Endodermal cell (in vitro differentiated cells): ENCODE results near the gene CCDC85B. TPM values are rescaled to one million over a fixed set of nuclear protein-coding genes. Genes with fewer than 3 reads are reported as not detected.

Source experiments
- DNase-seq: peaks from one replicate; pipeline ENCODE4 v3.0.0-alpha.2; 2017
- H3K27ac ChIP-seq: 2 replicates; pipeline ENCODE4 v1.5.1; 2013; ENCODE audit warnings: mild to moderate bottlenecking, low read depth, low read length, moderate library complexity
- H3K27me3 ChIP-seq: 2 replicates; pipeline ENCODE4 v1.6.1; 2013; ENCODE audit warnings: mild to moderate bottlenecking, low read length, moderate library complexity; ENCODE audit not compliant: insufficient read depth, control insufficient read depth, poor library complexity, severe bottlenecking
- H3K36me3 ChIP-seq: 2 replicates; pipeline ENCODE4 v1.7.0; 2013; ENCODE audit warnings: mild to moderate bottlenecking, low read length, moderate library complexity; ENCODE audit not compliant: control insufficient read depth, insufficient read depth
- H3K4me1 ChIP-seq: one replicate; pipeline ENCODE4 v1.7.0; 2013; ENCODE audit warnings: low read length; ENCODE audit not compliant: control insufficient read depth, insufficient read depth
- H3K4me3 ChIP-seq: 2 replicates; pipeline ENCODE4 v1.5.1; 2013; ENCODE audit warnings: mild to moderate bottlenecking, low read length, moderate library complexity
- H3K9ac ChIP-seq: 2 replicates; pipeline ENCODE4 v1.6.1; 2013; ENCODE audit warnings: mild to moderate bottlenecking, low read length, moderate library complexity; ENCODE audit not compliant: poor library complexity, severe bottlenecking; ENCODE audit errors: extremely low read depth
- H3K9me3 ChIP-seq: 2 replicates; pipeline ENCODE4 v1.6.1; 2013; ENCODE audit warnings: mild to moderate bottlenecking, low read length, moderate library complexity; ENCODE audit not compliant: control insufficient read depth
- H3K27ac Mint-ChIP-seq: 2 replicates; pipeline ENCODE4 v1.8.0; 2020; ENCODE audit warnings: mixed read lengths
- H3K27me3 Mint-ChIP-seq: 2 replicates; pipeline ENCODE4 v1.8.0; 2021; ENCODE audit warnings: mild to moderate bottlenecking, mixed read lengths; ENCODE audit not compliant: insufficient read depth
- H3K36me3 Mint-ChIP-seq: 2 replicates; pipeline ENCODE4 v1.8.0; 2020; ENCODE audit warnings: low read depth, mixed read lengths
- H3K4me1 Mint-ChIP-seq: 2 replicates; pipeline ENCODE4 v1.8.0; 2020; ENCODE audit warnings: mixed read lengths
- H3K4me3 Mint-ChIP-seq: 2 replicates; pipeline ENCODE4 v1.8.0; 2020; ENCODE audit warnings: mild to moderate bottlenecking, moderate library complexity, mixed read lengths
- H3K9me3 Mint-ChIP-seq: 2 replicates; pipeline ENCODE4 v1.8.0; 2020; ENCODE audit warnings: mild to moderate bottlenecking, mixed read lengths
- CTCF ChIP-seq: fragments of 200-600 bp; sonication (generic); conservative IDR thresholded peaks from 2 replicates; pipeline ENCODE4 v1.5.0; 2021; ENCODE audit warnings: antibody characterized with exemption, mild to moderate bottlenecking
- WGBS, 2 experiments: methylation state at CpG; one replicate each; pipeline versions ENCODE4 v1.1.5 to v1.1.7; 2013; ENCODE audit warnings: missing lambda C conversion rate in 2 of 2, mixed read lengths in 1 of 2; ENCODE audit not compliant: insufficient coverage in 1 of 2, insufficient read length in 1 of 2; 5-methylcytosine and 5-hydroxymethylcytosine counted together
- total RNA-seq, 2 donors: library from RNA; stranded (reverse); fragmentation: NEBNext Ultra II Directional in 1 of 2; extraction: Animal tissue kit (Norgen Biotek cat#: 25700) in 1 of 2; gene quantifications; 2 replicates in 1 of 2; 3 replicates in 1 of 2; pipeline ENCODE4 v1.2.1, GENCODE V29; 2021

Gene CCDC85B
- total RNA-seq, 2 donors from 2014 or later, result 18.2 to 23.9 TPM

- Mint-ChIP-seq H3K27me3 (peaks cover 36% of the 10 kb centered on the region), H3K4me3 (peak overlapping the region; percentile 96), H3K4me1 (peaks cover 26% of the 10 kb centered on the region), H3K9me3 (no peaks in the 10 kb centered on the region), H3K27ac (peak overlapping the region; percentile 69), H3K36me3 (no peaks in the 10 kb centered on the region)
- Histone ChIP-seq H3K36me3 (no peaks in the 10 kb centered on the region), H3K9me3 (no peaks in the 10 kb centered on the region), H3K4me1 (no peaks in the 10 kb centered on the region), H3K27ac (no peak overlapping the region), H3K4me3 (no peak overlapping the region), H3K27me3 (no peaks in the 10 kb centered on the region), H3K9ac (no peak overlapping the region)
- WGBS, 2 experiments, result 92 to 94% methylated on average over 5 to 10 of the region's 10 CpGs
- DNase-seq, result no peak
- TF ChIP-seq CTCF, result no peak
These were observed 2.3 kb downstream of the CCDC85B start for GRCh38 chr11:65892661-65893317.

GRCh38 chr11:65894034-65894591, 3.6 kb downstream of the CCDC85B start:
- H3K4me3 Mint-ChIP-seq, result no peak overlapping the region
- DNase-seq, result no peak
- Histone ChIP-seq H3K36me3 (no peaks in the 10 kb centered on the region), H3K27ac (no peak overlapping the region), H3K27me3 (peaks cover 12% of the 10 kb centered on the region), H3K4me3 (no peak overlapping the region), H3K9ac (no peak overlapping the region), H3K4me1 (no peaks in the 10 kb centered on the region), H3K9me3 (no peaks in the 10 kb centered on the region)
- no peak for TF ChIP-seq CTCF
- H3K27me3 Mint-ChIP-seq, result peaks cover 47% of the 10 kb centered on the region
- no peak overlapping the region for H3K27ac Mint-ChIP-seq
- H3K4me1 Mint-ChIP-seq, result peaks cover 21% of the 10 kb centered on the region
- H3K36me3 Mint-ChIP-seq, result no peaks in the 10 kb centered on the region
- H3K9me3 Mint-ChIP-seq, result no peaks in the 10 kb centered on the region
- 90 to 93% methylated on average over 6 to 16 of the region's 16 CpGs for WGBS, 2 experiments

- Mint-ChIP-seq H3K4me1 (peaks cover 11% of the 10 kb centered on the region), H3K4me3 (no peak overlapping the region), H3K27me3 (peaks cover 46% of the 10 kb centered on the region), H3K27ac (no peak overlapping the region), H3K36me3 (no peaks in the 10 kb centered on the region), H3K9me3 (no peaks in the 10 kb centered on the region)
- Histone ChIP-seq H3K9ac (no peak overlapping the region), H3K4me1 (no peaks in the 10 kb centered on the region), H3K4me3 (no peak overlapping the region), H3K9me3 (no peaks in the 10 kb centered on the region), H3K27me3 (peaks cover 25% of the 10 kb centered on the region), H3K36me3 (no peaks in the 10 kb centered on the region), H3K27ac (no peak overlapping the region)
- no peak for TF ChIP-seq CTCF
- WGBS, 2 experiments, result 89% methylated on average over 5 of the region's 5 CpGs; no CpG with 5 or more reads in 1 of the 2 experiments
- DNase-seq, result no peak
These were observed 5.1 kb downstream of the CCDC85B start for GRCh38 chr11:65895482-65895981.
